VCaP (cell line): ENCODE data around the gene SBK3.

ENCODE experiments used
- H3K27ac ChIP-seq: fragments of 450-650 bp; 2 replicates; pipeline ENCODE4 v1.5.1; 2017
- CTCF ChIP-seq: fragments of 450-650 bp; conservative IDR thresholded peaks from 2 replicates; pipeline ENCODE4 v1.5.1; 2017; ENCODE audit warnings: mild to moderate bottlenecking, moderate library complexity

Gene SBK3

GRCh38 chr19:55552206-55552605 lies 6.9 kb upstream of the SBK3 start:
- no peak overlapping the region for H3K27ac ChIP-seq
- no peak for TF ChIP-seq CTCF

- TF ChIP-seq CTCF, result no peak
- H3K27ac ChIP-seq, result no peak overlapping the region
These were observed 4.9 kb upstream of the SBK3 start for GRCh38 chr19:55550321-55550650.

GRCh38 chr19:55549500-55550320 lies 4.4 kb upstream of the SBK3 start:
- H3K27ac ChIP-seq, result no peak overlapping the region
- no peak for TF ChIP-seq CTCF

GRCh38 chr19:55546822-55547614 lies 1.7 kb upstream of the SBK3 start:
- TF ChIP-seq CTCF, result no peak
- no peak overlapping the region for H3K27ac ChIP-seq

- no peak for TF ChIP-seq CTCF
- H3K27ac ChIP-seq, result no peak overlapping the region
These were observed 668 bp upstream of the SBK3 start for GRCh38 chr19:55546011-55546410.

- no peak overlapping the region for H3K27ac ChIP-seq
- TF ChIP-seq CTCF, result no peak
These were observed 435 bp downstream of the SBK3 start for GRCh38 chr19:55544776-55545439.

- no peak overlapping the region for H3K27ac ChIP-seq
- no peak for TF ChIP-seq CTCF
These were observed 1.3 kb downstream of the SBK3 start for GRCh38 chr19:55544014-55544413.
